ENCODE results near the gene ACOT12. TPM values are rescaled to one million over a fixed set of nuclear protein-coding genes. Genes with fewer than 3 reads are reported as not detected.

ACOT12 gene
- total and polyA plus RNA-seq, 9 of the 15 experiments (the other 6 are each of a cell fraction or from before 2014, with no cell fraction given) = 0.03 TPM; not detected in 8

DNA sequence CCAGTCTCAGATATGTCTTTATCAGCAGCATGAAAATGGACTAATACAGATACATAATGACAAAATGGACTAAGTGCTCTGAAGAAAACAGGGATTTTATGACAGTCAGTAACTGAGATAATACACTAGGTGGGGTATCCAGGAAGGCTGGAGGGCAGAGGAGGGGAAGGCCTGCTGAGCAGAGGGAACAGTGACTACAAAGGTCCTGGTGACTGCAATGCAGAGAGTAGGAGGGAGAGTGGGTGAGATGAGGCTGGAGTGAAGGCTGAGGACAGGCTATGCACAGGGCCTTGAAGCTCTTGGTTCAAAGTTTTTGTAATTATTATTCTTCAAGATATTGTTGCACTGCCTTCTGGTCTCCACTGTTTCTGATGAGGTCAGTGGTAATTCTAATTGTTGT is 4.9 kb downstream of the ACOT12 start (continued):
- no peak for TF ChIP-seq TAF15 (IDR thresholded peaks at IDR 0.05; ENCODE audit: low read depth, low read length)
- no peak for TF ChIP-seq ZNF449 (CRISPR knock-in tag; IDR thresholded peaks at IDR 0.05)
- no peak for TF ChIP-seq POLR2AphosphoS2 (IDR thresholded peaks at IDR 0.05; ENCODE audit: low read length)
- no peak for TF ChIP-seq CC2D1A (IDR thresholded peaks at IDR 0.05)
- no peak for TF ChIP-seq NCOA4 (IDR thresholded peaks at IDR 0.05; ENCODE audit: partially characterized antibody)
- TF ChIP-seq, protein P1, sequence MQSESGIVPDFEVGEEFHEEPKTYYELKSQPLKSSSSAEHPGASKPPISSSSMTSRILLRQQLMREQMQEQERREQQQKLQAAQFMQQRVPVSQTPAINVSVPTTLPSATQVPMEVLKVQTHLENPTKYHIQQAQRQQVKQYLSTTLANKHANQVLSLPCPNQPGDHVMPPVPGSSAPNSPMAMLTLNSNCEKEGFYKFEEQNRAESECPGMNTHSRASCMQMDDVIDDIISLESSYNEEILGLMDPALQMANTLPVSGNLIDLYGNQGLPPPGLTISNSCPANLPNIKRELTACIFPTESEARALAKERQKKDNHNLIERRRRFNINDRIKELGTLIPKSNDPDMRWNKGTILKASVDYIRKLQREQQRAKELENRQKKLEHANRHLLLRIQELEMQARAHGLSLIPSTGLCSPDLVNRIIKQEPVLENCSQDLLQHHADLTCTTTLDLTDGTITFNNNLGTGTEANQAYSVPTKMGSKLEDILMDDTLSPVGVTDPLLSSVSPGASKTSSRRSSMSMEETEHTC (IDR thresholded peaks at IDR 0.05) = no peak
- TF ChIP-seq RFX7 (CRISPR knock-in tag; IDR thresholded peaks at IDR 0.05) = no peak
- no peak for TF ChIP-seq FOXO4 (CRISPR knock-in tag; IDR thresholded peaks at IDR 0.05)
- TF ChIP-seq C11orf30 (IDR thresholded peaks at IDR 0.05; ENCODE audit: low read depth) = no peak

All from K562 (cell line).